Mesenchymal stem cell (in vitro differentiated cells and primary cell): ENCODE results near the gene CYFIP2.

Experiments
- DNase-seq: peaks from one replicate; pipeline ENCODE4 v3.0.0-alpha.2; 2013
- H2AFZ ChIP-seq: one replicate; pipeline ENCODE4 v1.6.1; 2013; ENCODE audit warnings: low read depth, mild to moderate bottlenecking, control low read depth, inconsistent platforms, low read length, moderate library complexity
- H2AK5ac ChIP-seq: 2 replicates; pipeline ENCODE4 v1.6.1; 2013; ENCODE audit warnings: low read length, moderate library complexity, mild to moderate bottlenecking, inconsistent platforms; ENCODE audit not compliant: severe bottlenecking
- H2BK120ac ChIP-seq: one replicate; pipeline ENCODE4 v1.6.1; 2013; ENCODE audit warnings: low read depth, mild to moderate bottlenecking, inconsistent platforms, low read length, moderate library complexity
- H2BK12ac ChIP-seq, 2 experiments: one replicate each; pipeline ENCODE4 v1.6.1; 2013; ENCODE audit warnings: inconsistent platforms in 2 of 2, low read length in 2 of 2, mild to moderate bottlenecking in 2 of 2, moderate library complexity in 2 of 2, control low read depth in 1 of 2
- H2BK15ac ChIP-seq: one replicate; pipeline ENCODE4 v1.6.1; 2013; ENCODE audit warnings: mild to moderate bottlenecking, low read depth, inconsistent platforms; ENCODE audit not compliant: poor library complexity, severe bottlenecking
- H2BK5ac ChIP-seq: 2 replicates; pipeline ENCODE4 v1.6.1; 2013; ENCODE audit warnings: low read depth, mild to moderate bottlenecking, low read length, control low read depth, inconsistent platforms; ENCODE audit not compliant: poor library complexity, severe bottlenecking
- H3K14ac ChIP-seq, 2 experiments: one replicate each; pipeline ENCODE4 v1.6.1; 2013; ENCODE audit warnings: inconsistent platforms in 2 of 2, low read length in 2 of 2, control low read depth in 1 of 2, mild to moderate bottlenecking in 1 of 2, moderate library complexity in 1 of 2
- H3K18ac ChIP-seq, 2 experiments: one replicate each; pipeline ENCODE4 v1.6.1; 2013; ENCODE audit warnings: inconsistent platforms in 2 of 2, low read length in 2 of 2, control low read depth in 1 of 2, low read depth in 1 of 2, mild to moderate bottlenecking in 1 of 2
- H3K23ac ChIP-seq, 2 experiments: one replicate each; pipeline ENCODE4 v1.6.1; 2013; ENCODE audit warnings: inconsistent platforms in 2 of 2, low read length in 2 of 2, mild to moderate bottlenecking in 2 of 2, moderate library complexity in 2 of 2, control low read depth in 1 of 2
- H3K27ac ChIP-seq: 2 replicates; pipeline ENCODE4 v1.5.1; 2013; ENCODE audit warnings: mild to moderate bottlenecking, moderate library complexity, low read length, control low read depth, inconsistent platforms; ENCODE audit not compliant: poor library complexity, severe bottlenecking
- H3K27me3 ChIP-seq, 2 experiments: 2 replicates each; pipeline versions ENCODE4 v1.6.1 to v1.7.0; 2013; ENCODE audit warnings: low read length in 2 of 2, mild to moderate bottlenecking in 2 of 2, moderate library complexity in 2 of 2, control low read depth in 1 of 2, inconsistent platforms in 1 of 2; ENCODE audit not compliant: control insufficient read depth in 1 of 2, insufficient read depth in 1 of 2
- H3K36me3 ChIP-seq, 2 experiments: 2 replicates each; pipeline versions ENCODE4 v1.6.1 to v1.7.0; 2013; ENCODE audit warnings: low read length in 2 of 2, control low read depth in 1 of 2, inconsistent platforms in 1 of 2, low read depth in 1 of 2, mild to moderate bottlenecking in 1 of 2; ENCODE audit not compliant: insufficient read depth in 2 of 2, control insufficient read depth in 1 of 2
- H3K4ac ChIP-seq, 2 experiments: one replicate each; pipeline ENCODE4 v1.6.1; 2013; ENCODE audit warnings: inconsistent platforms in 2 of 2, low read length in 2 of 2, mild to moderate bottlenecking in 2 of 2, moderate library complexity in 2 of 2, control low read depth in 1 of 2, low read depth in 1 of 2
- H3K4me1 ChIP-seq: 2 replicates; pipeline ENCODE4 v1.6.1; 2013; ENCODE audit warnings: low read depth, low read length, control low read depth; ENCODE audit not compliant: control insufficient read depth, insufficient read depth
- H3K4me2 ChIP-seq: 2 replicates; pipeline ENCODE4 v1.6.1; 2013; ENCODE audit warnings: low read length, mild to moderate bottlenecking, inconsistent platforms; ENCODE audit not compliant: poor library complexity, severe bottlenecking
- H3K4me3 ChIP-seq, 2 experiments: 2 replicates each; pipeline versions ENCODE4 v1.5.1 to v1.7.0; 2013; ENCODE audit warnings: low read length in 2 of 2, mild to moderate bottlenecking in 2 of 2, control low read depth in 1 of 2, low read depth in 1 of 2; ENCODE audit not compliant: insufficient read depth in 1 of 2
- H3K79me1 ChIP-seq: replicated peaks from 2 replicates; pipeline ENCODE4 v1.6.1; 2013; ENCODE audit warnings: mild to moderate bottlenecking, control low read depth, low read length, inconsistent platforms; ENCODE audit not compliant: poor library complexity, severe bottlenecking
- H3K9ac ChIP-seq: 2 replicates; pipeline ENCODE4 v1.7.0; 2013; ENCODE audit warnings: mild to moderate bottlenecking, low read length, moderate library complexity
- H3K9me3 ChIP-seq: 2 replicates; pipeline ENCODE4 v1.7.0; 2013; ENCODE audit warnings: mild to moderate bottlenecking, low read length; ENCODE audit not compliant: control insufficient read depth
- H4K8ac ChIP-seq: one replicate; pipeline ENCODE4 v1.6.1; 2013; ENCODE audit warnings: inconsistent platforms, mild to moderate bottlenecking, low read length, moderate library complexity
- H4K91ac ChIP-seq: one replicate; pipeline ENCODE4 v1.6.1; 2013; ENCODE audit warnings: mild to moderate bottlenecking, low read length, inconsistent platforms
- WGBS: methylation state at CpG from one replicate; pipeline ENCODE4 v1.1.7; 2013; ENCODE audit warnings: mixed read lengths; 5-methylcytosine and 5-hydroxymethylcytosine counted together

The CYFIP2 gene

GRCh38 chr5:157351802-157352092, 85.8 kb downstream of the CYFIP2 start:
- WGBS: 100% methylated on average over 1 of the region's 1 CpG
- Histone ChIP-seq H3K36me3 (peaks cover 0 to 12% of the 10 kb centered on the region in 2 experiments), H3K27me3 (peaks cover 0 to 4% of the 10 kb centered on the region in 2 experiments), H3K4me3 (no peak overlapping the region), H4K8ac (no peak overlapping the region), H2BK120ac (no peak overlapping the region), H3K14ac (no peak overlapping the region), H2AFZ (no peak overlapping the region), H2BK5ac (no peak overlapping the region), H3K27ac (no peak overlapping the region), H2AK5ac (no peak overlapping the region), H3K9me3 (no peaks in the 10 kb centered on the region), H2BK15ac (no peak overlapping the region), H3K18ac (no peak overlapping the region), H3K4me1 (no peaks in the 10 kb centered on the region), H3K23ac (no peak overlapping the region), H2BK12ac (no peak overlapping the region), H3K4ac (no peak overlapping the region), H3K9ac (no peak overlapping the region), H3K4me2 (no peak overlapping the region), H3K79me1 (no peaks in the 10 kb centered on the region), H4K91ac (no peak overlapping the region)
- DNase-seq: no peak

- Histone ChIP-seq H2BK15ac (no peak overlapping the region), H3K9me3 (no peaks in the 10 kb centered on the region), H3K27me3 (no peaks in the 10 kb centered on the region), H2BK120ac (no peak overlapping the region), H3K4me1 (no peaks in the 10 kb centered on the region), H3K4me3 (no peak overlapping the region), H3K27ac (no peak overlapping the region), H3K18ac (no peak overlapping the region), H2BK12ac (no peak overlapping the region), H3K4ac (no peak overlapping the region), H4K8ac (no peak overlapping the region), H3K23ac (no peak overlapping the region), H3K36me3 (peaks cover 0 to 9% of the 10 kb centered on the region in 2 experiments), H2AFZ (no peak overlapping the region), H4K91ac (no peak overlapping the region), H3K9ac (no peak overlapping the region), H2BK5ac (no peak overlapping the region), H3K14ac (no peak overlapping the region), H2AK5ac (no peak overlapping the region), H3K4me2 (no peak overlapping the region), H3K79me1 (no peaks in the 10 kb centered on the region)
- WGBS: 94% methylated on average over 12 of the region's 12 CpGs
- no peak for DNase-seq
These were observed 86.9 kb downstream of the CYFIP2 start for GRCh38 chr5:157352756-157353340.

GRCh38 chr5:157354800-157355199, 88.9 kb downstream of the CYFIP2 start:
- Histone ChIP-seq H3K27me3 (no peaks in the 10 kb centered on the region), H3K18ac (no peak overlapping the region), H3K4me2 (no peak overlapping the region), H3K9me3 (no peaks in the 10 kb centered on the region), H3K23ac (no peak overlapping the region), H2BK15ac (no peak overlapping the region), H4K8ac (no peak overlapping the region), H2BK12ac (no peak overlapping the region), H4K91ac (no peak overlapping the region), H3K4me3 (no peak overlapping the region), H2BK120ac (no peak overlapping the region), H2AK5ac (no peak overlapping the region), H3K4me1 (no peaks in the 10 kb centered on the region), H3K4ac (no peak overlapping the region), H3K9ac (no peak overlapping the region), H3K27ac (no peak overlapping the region), H3K79me1 (no peaks in the 10 kb centered on the region), H2BK5ac (no peak overlapping the region), H3K36me3 (peaks cover 0 to 10% of the 10 kb centered on the region in 2 experiments), H2AFZ (no peak overlapping the region), H3K14ac (no peak overlapping the region)
- 70% methylated on average over 3 of the region's 5 CpGs for WGBS
- peak; percentile 15 for DNase-seq

GRCh38 chr5:157356576-157356975, 90.7 kb downstream of the CYFIP2 start:
- Histone ChIP-seq H2AFZ (no peak overlapping the region), H3K36me3 (peaks cover 0 to 22% of the 10 kb centered on the region in 2 experiments), H3K4me1 (no peaks in the 10 kb centered on the region), H3K23ac (no peak overlapping the region), H3K18ac (no peak overlapping the region), H2BK15ac (no peak overlapping the region), H3K4ac (no peak overlapping the region), H3K27ac (no peak overlapping the region), H3K4me2 (no peak overlapping the region), H2BK120ac (no peak overlapping the region), H3K4me3 (no peak overlapping the region), H3K14ac (no peak overlapping the region), H3K9me3 (no peaks in the 10 kb centered on the region), H3K27me3 (no peaks in the 10 kb centered on the region), H2AK5ac (no peak overlapping the region), H4K91ac (no peak overlapping the region), H2BK5ac (no peak overlapping the region), H3K9ac (no peak overlapping the region), H2BK12ac (no peak overlapping the region), H3K79me1 (no peaks in the 10 kb centered on the region), H4K8ac (no peak overlapping the region)
- 87% methylated on average over 3 of the region's 3 CpGs for WGBS
- no peak for DNase-seq
